IPS DF 4.7 (cell line): ENCODE results near the gene NTHL1.
"Not testable (repeated sequence)": the region's sequence is repeated elsewhere in the genome, so short reads cannot be mapped to it uniquely, and the experiment has no call there.

Source experiments
- DNase-seq: peaks from one replicate; pipeline ENCODE4 v3.0.0-alpha.2; 2013; ENCODE audit warnings: low spot score; ENCODE audit errors: extremely low read depth

The NTHL1 gene

GRCh38 chr16:2042986-2043666 is 4.5 kb downstream of the NTHL1 start:
- no peak for DNase-seq

GRCh38 chr16:2042171-2042985 is 5.3 kb downstream of the NTHL1 start:
- DNase-seq, result no peak

GRCh38 chr16:2040787-2041522 is 6.7 kb downstream of the NTHL1 start:
- no peak for DNase-seq

GRCh38 chr16:2040041-2040786 is 7.4 kb downstream of the NTHL1 start:
- no peak for DNase-seq

GRCh38 chr16:2039274-2040031 is 8.2 kb downstream of the NTHL1 start:
- DNase-seq, result no peak

GRCh38 chr16:2038382-2039231 is 9.0 kb downstream of the NTHL1 start:
- no peak for DNase-seq

GRCh38 chr16:2037647-2038381 is 9.8 kb downstream of the NTHL1 start:
- DNase-seq, result no peak

- no peak for DNase-seq
Measured at GRCh38 chr16:2037115-2037514, 10.5 kb downstream of the NTHL1 start.

- DNase-seq, result no peak
Measured at GRCh38 chr16:2036200-2036966, 11.3 kb downstream of the NTHL1 start.

- no peak for DNase-seq
Measured at GRCh38 chr16:2035431-2036199, 12.0 kb downstream of the NTHL1 start.

GRCh38 chr16:2034696-2035430 is 12.8 kb downstream of the NTHL1 start:
- no peak for DNase-seq

GRCh38 chr16:2033909-2034695 is 13.5 kb downstream of the NTHL1 start:
- DNase-seq, result not testable (repeated sequence)

GRCh38 chr16:2033057-2033908 is 14.4 kb downstream of the NTHL1 start:
- no peak for DNase-seq

- DNase-seq, result no peak
Measured at GRCh38 chr16:2032285-2033056, 15.2 kb downstream of the NTHL1 start.
